ENCODE results near the gene C17orf78.
"Not testable (repeated sequence)": the region's sequence is repeated elsewhere in the genome, so short reads cannot be mapped to it uniquely, and the experiment has no call there.

Gene C17orf78

DNA sequence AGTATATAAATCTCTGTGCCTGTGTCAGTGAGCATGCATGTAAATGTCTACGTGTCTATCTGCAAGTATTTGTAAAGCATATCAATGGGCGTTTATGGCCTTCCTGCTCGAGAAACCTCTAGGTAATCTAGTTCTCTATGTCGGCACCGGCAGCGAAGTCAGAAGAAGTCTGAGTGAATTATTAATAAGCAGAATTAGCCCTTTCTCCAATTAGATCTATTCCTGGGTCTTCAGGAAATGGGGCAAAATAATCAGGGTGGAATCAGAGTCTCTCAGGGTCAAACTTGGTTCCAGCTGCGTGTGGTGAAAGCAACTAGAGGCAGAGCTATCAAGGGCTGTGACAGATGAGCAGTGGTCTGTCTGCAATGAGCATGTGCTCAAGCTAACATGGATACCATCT, at the start of gene C17orf78:
Gene C17orf78 (plus strand): TSS at position 280 of the 400 bp plus-strand sequence. CDS start 108 bp downstream, at position 388.
- no peak for DNase-seq

DNA sequence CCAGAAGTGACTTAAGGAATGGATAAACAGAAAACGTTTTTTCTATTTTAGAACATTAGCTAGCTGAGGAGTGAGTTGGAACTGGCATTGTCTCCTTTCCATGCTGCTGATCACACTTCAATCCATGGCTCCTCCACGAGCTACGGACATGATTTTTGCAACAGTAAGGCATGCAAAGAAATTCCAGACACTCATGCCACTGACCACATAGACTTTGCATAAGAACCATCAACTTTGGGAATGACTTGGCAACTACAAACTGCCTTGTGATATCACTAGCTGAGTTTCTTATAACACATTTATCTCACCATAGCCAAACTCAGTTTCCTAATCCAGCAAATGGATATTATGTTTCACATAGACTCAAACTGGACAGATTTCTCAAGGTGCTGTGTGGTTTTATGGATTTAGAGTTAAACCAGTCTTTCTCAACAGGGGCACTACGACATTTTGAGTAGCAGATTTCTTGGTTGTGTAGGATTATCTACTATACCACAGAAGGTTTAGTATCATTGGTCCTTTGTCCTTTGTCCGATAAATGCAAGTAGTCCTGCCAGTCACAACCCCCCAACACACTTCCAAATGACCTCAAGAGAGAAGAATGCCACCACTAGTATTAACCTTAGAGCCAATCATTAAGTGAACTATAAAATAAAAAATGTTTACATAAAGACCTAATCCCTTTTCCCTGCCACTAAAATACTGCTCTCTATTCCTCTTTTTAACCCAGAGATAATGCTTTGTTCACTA, 48.3 kb upstream of the C17orf78 start:
- DNase-seq = no peak

DNA sequence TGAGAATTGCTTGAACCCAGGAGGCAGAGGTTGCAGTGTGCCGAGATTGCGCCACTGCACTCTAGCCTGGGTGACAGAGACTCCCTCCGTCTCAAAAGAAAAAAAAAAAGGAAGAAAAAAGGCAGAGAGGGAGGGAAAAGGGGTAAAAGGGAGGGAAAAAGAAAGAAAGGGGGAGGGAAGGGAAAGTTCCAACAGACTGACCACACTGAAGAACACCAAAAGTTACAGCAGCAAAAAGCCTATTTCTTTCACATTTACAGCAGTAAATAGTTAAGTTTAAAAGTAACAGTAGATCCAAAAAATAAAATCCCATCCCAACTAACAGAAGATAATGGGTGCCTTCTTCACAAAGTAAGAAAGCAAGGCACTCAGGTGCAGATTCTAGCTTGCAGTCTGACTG, 36.9 kb upstream of the C17orf78 start:
- DNase-seq = no peak

DNA sequence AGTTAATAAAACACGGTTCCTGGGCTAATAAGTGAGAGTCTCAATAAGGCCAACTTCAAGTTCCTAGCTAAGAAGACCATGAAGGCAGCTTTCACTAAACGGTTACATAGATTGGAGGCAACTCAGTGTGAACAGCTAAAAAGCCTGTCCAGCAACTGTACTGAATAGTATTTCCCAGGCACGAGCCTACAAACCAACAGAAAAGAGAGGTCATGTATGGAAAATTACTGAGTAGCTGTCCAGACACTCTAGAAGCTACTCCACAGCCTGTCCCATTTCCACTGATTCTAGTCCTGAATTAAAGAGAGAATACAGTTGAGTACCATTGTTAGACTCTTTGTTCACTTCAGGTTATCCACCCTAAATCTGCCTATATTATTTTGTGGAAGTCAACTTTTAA, 36.5 kb upstream of the C17orf78 start:
- DNase-seq = no peak

DNA sequence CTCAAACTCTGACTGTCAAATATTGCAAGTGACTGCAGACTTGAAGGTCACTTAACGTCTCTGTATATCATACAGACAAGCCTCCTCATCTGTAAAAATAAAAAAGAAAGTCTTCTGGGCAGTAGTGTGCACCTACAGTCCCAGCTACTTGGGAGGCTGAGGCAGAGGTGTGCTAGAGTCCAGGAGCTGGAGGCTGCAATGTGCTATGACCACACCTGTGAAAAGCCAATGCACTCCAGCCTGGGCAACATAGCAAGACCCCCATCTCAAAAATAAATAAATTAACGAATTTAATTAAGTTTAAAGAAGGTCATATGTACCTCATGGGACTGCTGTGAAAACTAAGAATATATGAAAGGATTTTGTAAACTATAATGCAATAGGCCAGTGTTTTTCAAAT, 35.0 kb upstream of the C17orf78 start:
- DNase-seq = no peak

DNA sequence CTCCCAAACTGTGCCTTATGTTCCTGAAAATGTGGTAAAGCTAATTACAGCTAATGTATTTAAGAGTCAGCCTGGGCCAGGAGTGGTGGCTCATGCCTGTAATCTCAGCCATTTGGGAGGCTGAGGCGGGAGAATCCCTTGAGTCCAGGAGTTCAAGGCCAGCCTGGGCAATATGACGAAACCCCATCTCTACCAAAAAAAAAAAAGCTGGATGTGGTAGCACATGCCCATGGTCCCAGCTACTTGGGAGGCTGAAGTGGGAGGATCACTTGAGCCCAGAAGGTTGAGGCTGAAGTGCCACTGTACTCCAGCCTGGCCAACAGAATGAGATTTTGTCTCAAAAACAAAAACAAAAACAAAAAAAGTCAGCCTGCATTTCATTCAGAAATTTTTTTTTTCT, 33.2 kb upstream of the C17orf78 start:
- no peak for DNase-seq

DNA sequence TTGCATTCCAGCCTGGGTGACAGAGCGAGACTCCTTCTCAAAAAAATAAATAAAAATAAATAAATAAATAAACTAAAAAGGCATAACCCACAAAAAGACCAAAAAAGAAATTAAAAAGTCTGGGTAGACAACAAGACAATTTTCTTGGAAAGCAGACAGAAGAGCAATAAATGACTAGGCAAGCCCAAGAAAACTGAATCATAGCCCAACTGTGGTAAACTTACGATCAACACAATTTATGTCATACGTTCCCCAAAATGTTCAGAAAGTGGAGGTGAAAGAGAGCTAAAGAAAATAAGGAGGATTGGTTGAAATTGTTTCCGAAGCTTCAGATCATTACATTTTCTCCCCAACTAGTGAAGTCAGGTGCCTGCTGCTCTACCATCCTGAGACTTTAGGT, 31.3 kb upstream of the C17orf78 start:
- DNase-seq = no peak

DNA sequence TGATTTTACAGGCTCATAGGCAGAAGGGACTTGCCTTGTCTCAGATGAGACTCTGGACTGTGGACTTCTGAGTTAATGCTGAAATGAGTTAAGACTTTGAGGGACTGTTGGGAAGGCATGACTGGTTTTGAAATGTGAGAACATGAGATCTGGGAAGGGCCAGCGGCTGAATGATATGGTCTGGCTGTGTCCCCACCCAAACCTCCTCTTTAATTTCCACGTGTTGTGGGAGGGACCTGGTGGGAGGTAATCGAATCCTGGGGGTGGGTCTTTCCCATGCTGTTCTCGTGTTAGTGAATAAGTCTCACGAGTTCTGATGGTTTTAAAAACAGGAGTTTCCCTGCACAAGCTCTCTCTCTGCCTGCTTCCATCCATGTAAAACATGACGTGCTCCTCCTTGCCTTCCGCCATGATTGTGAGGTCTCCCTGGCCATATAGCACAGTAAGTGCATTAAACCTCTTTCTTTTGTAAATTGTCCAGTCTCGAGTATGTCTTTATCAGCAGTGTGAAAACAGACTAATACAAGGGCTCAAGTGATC, 28.9 kb upstream of the C17orf78 start:
- not testable (repeated sequence) for DNase-seq

DNA sequence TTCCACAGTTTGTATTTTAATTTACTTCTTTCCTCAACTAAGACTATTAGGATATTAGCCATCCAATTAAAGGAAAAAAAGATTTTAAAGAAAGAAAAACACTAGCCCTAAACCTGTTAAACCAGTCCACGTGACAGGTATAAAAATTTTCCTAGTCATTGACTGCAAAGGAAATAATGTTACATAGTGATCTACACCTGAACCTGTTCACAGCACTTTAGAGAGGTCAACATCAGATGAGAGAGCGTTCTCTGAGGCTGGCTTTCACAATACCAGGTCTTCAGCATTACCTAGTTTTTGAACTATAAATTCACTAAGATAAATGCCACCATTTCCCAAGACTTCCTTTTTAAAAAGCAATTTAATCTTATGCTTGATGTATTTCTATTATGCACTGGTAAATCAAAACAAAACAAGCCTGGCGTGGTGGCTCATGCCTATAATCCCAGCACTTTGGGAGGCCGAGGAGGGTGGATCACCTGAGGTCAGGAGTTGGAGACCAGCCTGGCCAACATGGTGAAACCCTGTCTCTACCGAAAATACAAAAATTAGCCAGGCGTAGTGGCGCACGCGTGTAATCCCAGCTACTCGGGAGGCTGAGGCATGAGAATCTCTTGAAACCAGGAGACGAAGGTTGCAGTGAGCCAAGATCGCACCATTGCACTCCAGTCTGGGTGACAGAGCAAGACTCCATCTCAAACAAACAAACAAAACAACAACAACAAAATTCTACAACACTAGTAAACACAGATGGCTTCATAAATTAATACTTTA, 18.8 kb upstream of the C17orf78 start:
- not testable (repeated sequence) for DNase-seq

DNA sequence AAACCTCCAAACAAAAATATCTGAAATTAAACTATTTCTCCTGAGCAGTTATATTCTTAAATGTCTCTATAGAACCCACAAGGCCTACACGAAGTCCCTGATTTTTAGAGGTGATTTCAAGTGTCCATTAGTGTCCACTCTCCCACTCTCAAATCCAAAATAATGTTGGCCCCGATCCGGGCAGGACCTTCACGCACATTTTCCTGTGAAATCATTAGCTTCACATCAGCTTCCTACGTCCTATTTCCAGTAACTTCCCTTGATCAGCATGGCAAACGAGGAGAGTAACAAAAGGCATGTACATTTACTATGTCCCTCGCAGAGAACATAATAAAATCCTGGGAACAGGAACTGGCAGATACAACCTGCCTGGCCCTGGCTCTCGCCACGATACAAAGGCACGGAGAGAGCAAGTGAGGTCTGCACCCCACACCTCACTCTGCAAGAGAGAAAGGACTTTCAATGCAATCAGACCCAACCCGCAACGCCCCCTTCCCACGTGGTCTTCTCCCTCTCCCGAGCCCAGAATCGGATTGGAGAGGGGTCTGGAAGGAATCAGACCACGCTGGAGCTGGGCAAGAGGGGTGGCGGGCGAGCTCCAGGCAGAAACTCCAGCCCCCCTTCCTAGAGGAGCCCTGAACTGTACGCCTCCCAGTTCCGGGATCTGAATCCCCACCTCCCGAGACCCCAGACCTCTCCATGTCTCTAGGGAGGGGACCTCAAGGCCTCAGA, 17.5 kb upstream of the C17orf78 start:
- DNase-seq = peak; percentile 60

DNA sequence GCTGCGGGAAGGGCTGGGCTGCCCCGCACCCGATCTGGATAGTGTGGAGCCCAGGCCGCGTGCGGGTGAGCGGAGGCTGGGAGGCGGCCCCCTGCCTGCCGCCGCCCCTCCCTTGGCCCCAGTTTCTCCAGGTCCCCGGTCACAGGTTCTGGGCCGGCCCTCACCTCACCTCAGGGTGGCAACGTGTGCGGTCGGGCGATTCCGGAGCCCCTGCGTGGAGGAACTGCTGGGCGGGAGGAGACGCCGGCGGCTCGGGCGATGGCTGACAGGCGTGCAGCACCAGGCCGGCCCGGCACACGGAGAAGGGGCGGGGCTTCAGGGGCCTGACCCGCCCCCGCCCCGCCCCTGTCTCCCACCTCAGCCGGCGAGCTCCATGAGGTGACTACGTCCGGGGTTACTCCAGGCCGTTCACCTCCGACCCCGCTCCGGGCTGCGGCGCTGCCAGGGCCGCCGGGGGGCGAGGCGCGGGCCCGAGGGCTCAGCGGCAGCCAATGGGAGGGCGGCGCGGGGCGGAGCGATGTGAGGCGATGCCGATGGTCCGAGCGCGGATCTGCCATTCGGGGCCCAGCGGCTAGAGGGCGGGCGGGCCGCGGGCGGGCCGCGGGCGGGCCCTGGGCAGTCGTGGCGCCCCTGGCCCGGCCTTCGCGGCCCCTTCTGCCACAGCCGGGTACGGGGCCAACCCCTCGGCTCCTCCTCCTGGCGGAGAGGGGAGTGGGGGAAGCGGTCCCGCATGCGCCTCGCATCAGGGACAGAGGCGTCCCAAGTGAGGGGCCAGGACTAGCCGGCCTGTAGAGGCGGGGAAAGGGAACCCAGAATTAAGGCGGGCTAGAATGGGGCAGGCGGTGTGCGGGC, 16.7 kb upstream of the C17orf78 start:
- DNase-seq = peak; percentile 67

DNA sequence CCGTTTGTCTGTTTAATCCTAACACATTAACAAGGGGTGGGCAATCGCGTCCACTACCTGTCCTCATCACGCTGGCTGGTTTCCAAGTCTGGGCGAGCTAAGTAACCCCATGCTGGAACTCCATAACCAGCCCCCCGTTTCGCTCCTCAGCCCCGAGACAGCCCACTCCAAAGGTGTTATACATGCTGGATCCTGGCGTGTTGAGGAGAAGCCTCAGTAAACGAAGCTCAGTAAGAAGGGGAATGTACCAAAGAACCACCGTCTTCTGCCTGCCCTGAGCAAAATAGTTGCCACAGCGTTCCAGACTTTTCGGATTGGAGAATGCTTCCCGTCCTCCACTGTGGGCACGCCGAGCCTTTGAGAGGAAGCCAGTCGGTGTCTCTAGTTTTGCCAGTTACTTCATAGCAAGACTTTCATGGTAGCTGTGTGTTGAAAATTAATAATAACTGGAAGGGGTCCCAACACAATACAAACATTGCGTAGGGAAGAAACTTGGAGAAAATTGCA, 16.1 kb upstream of the C17orf78 start:
- DNase-seq = no peak

DNA sequence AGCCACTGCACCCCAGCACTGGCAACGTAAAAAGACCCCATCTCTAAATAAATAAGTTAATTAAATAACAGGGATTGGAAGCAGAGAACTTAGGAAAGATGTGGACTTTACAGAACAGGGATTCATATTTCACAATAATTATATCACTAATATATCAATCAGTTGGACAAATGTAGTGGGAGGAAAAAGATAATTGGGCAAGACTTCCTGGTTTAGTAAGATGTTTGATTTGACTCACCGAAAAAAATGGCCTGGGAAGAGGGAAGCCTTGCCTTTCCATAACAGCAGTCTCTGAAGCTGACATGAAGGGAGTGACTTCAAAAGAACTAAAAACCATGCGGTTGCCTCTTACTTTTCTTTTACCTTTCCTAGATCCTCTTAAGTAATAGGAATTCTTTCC, 15.2 kb upstream of the C17orf78 start:
- DNase-seq = no peak

DNA sequence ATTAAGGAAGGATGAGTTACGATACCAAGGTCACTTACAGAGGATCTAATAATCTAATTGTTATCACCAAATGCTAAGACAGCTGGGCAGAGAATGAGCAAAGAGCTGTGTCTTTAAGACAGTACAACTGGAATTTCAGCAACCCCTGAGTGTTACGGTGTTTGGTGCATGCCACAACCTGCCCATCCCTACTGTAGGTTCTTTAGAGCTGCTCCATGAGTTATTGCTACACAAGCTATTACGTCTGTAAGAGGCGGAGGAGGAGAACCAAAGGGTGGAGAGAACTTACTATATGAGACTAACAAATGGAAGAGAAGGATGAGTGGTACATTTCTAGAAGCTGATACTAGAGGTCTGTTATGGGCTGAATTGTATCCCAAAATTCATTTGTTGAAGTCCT, 14.2 kb upstream of the C17orf78 start:
- DNase-seq = no peak

DNA sequence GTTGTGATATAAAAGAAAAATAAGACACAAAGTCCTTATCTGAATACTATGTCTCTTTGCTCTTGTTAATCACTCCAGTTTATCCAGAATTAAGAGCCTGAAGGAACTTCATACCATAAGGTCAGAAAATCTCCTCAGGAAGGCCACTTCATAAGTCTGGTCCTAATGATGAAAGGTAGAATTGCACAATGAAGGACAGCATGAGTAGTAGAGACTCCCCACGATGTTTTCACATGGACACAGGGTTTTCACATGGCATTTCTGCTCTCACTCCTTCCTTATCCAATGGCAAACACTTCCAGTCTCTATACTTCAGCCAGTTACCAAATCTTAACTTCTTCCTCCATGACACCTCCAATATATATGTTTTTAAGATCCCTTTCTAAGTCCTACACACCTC, 10.2 kb upstream of the C17orf78 start:
- no peak for DNase-seq

DNA sequence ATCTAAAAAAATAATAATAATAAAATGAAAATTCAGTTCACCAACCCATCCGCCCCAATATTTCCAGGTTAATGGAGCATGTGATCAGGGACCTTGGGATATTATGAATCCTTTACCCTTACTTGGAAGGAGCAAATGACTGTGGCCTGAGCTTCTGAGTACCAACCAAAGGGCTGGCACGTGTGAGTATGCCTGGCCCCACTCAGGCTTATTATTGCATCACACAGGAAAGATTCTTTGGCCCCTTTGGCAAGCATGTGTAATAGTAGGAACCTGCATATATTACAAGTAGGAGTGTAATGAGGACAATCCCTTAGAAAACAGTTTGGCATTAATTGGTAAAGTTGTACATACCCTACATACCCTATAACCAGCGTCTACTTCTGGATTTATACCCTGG, 7.2 kb upstream of the C17orf78 start:
- no peak for DNase-seq

DNA sequence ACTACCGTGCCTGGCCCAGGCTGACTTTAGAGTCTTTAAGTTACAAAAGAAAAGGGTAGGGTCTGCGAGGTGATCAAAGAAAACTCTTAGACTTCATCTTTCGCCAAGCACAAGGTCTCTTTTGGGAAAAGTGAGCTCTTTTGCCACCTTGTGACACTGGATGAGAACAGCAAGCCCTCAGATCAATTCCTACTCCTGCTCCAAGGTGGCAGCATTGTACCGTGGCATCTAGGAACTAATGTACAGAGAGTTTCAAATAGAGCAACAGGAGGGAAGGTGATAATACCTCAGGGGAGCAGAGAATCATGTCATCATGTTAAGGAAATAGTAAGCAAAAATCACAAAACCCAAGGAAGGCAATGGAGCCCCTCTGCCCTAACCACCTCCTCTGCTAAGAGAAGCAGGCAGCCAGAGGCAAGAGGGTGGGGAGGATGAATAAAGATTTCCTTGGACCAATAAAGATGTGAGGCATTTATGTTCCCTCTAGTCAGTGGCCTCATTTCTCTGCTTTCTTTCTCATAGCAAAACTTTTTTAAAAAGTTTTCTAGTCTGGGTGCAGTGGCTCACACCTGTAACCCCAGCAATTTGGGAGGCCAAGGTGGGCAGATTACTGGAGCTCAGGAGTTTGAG, 2.1 kb upstream of the C17orf78 start:
- DNase-seq = peak; percentile 73

DNA sequence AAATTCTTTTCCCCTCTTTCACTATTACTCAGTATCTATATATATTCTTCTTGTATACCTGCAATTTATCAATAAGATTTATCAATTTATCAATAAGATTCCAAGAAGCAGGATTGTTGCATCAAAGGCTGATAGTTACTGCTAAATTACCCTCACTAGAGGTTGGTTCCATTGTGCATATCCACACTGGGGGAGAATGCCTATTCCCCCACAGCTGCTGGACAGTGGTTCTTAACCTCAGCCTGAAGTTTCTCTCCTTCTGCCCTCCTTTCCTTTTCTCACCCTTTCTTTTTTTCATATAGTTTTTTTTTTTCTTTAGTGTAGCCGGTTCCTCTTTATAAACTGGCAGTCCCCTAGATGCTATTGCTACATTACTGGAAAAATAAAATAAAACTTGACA, 6.3 kb downstream of the C17orf78 start:
- DNase-seq = no peak

DNA sequence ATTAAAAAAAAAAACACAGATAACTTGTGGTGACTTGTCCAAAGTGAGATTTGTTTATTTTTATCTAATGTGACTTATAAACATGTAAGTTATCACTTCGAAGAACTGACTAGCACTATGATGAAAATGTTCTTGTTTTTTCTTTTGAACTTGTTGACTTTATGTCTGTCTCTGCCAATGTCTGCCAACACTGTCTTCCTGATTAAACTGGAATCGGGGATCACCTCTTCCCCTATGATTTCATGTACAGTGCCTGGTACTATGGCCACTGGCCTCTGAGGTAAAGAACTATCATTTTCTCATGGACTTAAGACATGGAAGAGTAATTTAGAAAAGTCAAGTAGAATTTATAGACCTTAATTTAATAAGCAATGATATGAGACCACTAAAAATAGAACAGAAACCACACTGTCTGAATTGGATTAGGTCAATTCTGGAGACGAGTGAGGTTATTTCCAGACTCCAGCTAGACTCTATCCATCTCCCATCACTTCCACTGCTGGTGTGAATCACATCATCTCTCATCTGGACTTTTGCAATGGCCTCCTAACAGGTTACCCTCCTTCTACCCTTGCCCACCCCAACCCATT, 8.9 kb downstream of the C17orf78 start:
- no peak for DNase-seq

DNA sequence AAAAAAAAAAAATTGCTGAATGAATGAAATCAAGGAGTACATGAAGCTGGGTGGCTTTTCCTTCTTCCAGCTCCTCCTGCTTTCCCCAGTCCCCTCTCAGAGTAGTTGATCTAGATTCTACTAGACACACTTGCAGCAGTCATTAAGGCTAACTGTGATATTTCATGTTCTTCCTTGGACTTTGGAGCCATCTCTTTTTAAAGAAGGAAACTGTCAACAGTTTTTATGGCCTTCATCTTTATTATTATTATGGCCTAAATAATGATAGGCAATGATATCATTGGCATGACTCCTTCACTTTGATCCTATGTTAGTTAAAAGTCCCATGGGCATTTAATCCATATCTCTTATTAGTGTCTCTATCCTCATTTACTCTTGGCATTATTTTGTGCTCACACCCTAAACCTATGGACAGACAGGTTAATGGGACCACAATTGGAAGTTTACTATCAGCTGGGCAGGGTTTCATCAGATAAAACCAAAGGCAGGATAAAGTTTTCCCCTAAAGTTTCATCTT, 9.7 kb downstream of the C17orf78 start:
- DNase-seq = no peak

DNA sequence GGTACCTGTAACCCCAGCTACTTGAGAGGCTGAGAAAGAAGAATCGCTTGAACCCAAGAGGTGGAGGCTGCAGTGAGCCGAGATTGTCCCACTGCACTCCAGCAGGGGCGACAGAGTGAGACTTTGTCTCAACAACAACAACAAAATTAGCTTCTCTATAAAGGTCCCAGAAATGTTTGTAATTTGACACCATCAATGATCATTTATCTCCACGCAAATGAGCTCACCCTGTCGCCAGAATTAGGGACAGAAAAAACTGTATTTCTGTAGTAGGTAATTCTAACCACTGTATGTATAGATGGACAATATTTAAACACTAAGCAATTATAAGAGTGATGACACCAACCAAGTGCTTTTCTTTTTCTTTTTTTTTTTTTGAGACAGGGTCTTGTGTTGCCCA, 10.7 kb downstream of the C17orf78 start:
- no peak for DNase-seq

Data from COR-L47 (cell line).